PC-3 (cell line): ENCODE data around the gene ARL4D. TPM values are rescaled to one million over a fixed set of nuclear protein-coding genes. Genes with fewer than 3 reads are reported as not detected.

Source experiments
- ATAC-seq: fragments of 200-7000 bp; cut with Tn5 transposase; 2 replicates; pipeline ENCODE4 v1.9.1; 2020; ENCODE audit warnings: mild to moderate bottlenecking, moderate library complexity
- BruUV-seq: library from RNA; stranded (reverse); fragments of 400-500 nt; replicated peaks from 2 replicates; lab custom pipeline; 2021; lab: Mats Ljungman, UMichigan
- CTCF ChIA-PET: fragments of 300-600 bp; sonication (Branson Sonifier 250); formaldehyde crosslinking; loops from one replicate; lab custom pipeline; 2022; ENCODE audit warnings: antibody characterized with exemption; lab: Charles Lee
- POLR2A ChIA-PET: fragments of 300-600 bp; sonication (Branson Sonifier 250); formaldehyde crosslinking; loops from one replicate; lab custom pipeline; 2022; ENCODE audit warnings: antibody characterized with exemption; ENCODE audit not compliant: unreplicated experiment; lab: Charles Lee
- DNase-seq: peaks from one replicate; pipeline ENCODE4 v3.0.0-alpha.2; 2015
- H2AFZ ChIP-seq: fragments of 300-600 bp; sonication (generic); 2 replicates; pipeline ENCODE4 v1.6.0; 2016; ENCODE audit warnings: antibody characterized with exemption, low read length
- H3F3A ChIP-seq: fragments of 300-600 bp; sonication (generic); one replicate; pipeline ENCODE4 v1.6.0; 2017; ENCODE audit warnings: antibody characterized with exemption, low read length, control low read depth, mild to moderate bottlenecking; ENCODE audit not compliant: unreplicated experiment
- H3K27ac ChIP-seq: fragments of 300-600 bp; sonication (generic); 2 replicates; pipeline ENCODE4 v1.5.1; 2016; ENCODE audit warnings: mild to moderate bottlenecking, low read length
- H3K27me3 ChIP-seq: fragments of 300-600 bp; sonication (generic); 2 replicates; pipeline ENCODE4 v1.6.1; 2016; ENCODE audit warnings: low read length, mixed read lengths
- H3K36me3 ChIP-seq: fragments of 300-600 bp; sonication (generic); 2 replicates; pipeline ENCODE4 v1.6.1; 2016; ENCODE audit warnings: low read depth, mixed run types, low read length, mixed read lengths
- H3K4me1 ChIP-seq: fragments of 300-600 bp; sonication (generic); 2 replicates; pipeline ENCODE4 v1.5.1; 2016; ENCODE audit warnings: low read length; ENCODE audit not compliant: insufficient read depth
- H3K4me2 ChIP-seq: fragments of 300-600 bp; sonication (generic); 2 replicates; pipeline ENCODE4 v1.6.0; 2016; ENCODE audit warnings: low read length
- H3K4me3 ChIP-seq: fragments of 300-600 bp; sonication (generic); 2 replicates; pipeline ENCODE4 v1.5.1; 2016; ENCODE audit warnings: mild to moderate bottlenecking, low read length, mixed read lengths
- H3K79me2 ChIP-seq: fragments of 300-600 bp; sonication (generic); 2 replicates; pipeline ENCODE4 v1.6.1; 2017; ENCODE audit warnings: low read length, mixed read lengths
- H3K9ac ChIP-seq: fragments of 300-600 bp; sonication (generic); 2 replicates; pipeline ENCODE4 v1.6.0; 2016; ENCODE audit warnings: mild to moderate bottlenecking, low read length
- H3K9me2 ChIP-seq: fragments of 300-600 bp; sonication (generic); replicated peaks from 2 replicates; pipeline ENCODE4 v1.6.1; 2016; ENCODE audit warnings: mixed run types, low read length, mixed read lengths
- H3K9me3 ChIP-seq: fragments of 300-600 bp; sonication (generic); 2 replicates; pipeline ENCODE4 v1.6.1; 2016; ENCODE audit warnings: low read length, mixed read lengths
- H4K20me1 ChIP-seq: fragments of 300-600 bp; sonication (generic); 2 replicates; pipeline ENCODE4 v1.6.1; 2016; ENCODE audit warnings: low read length, mixed read lengths
- CTCF ChIP-seq: fragments of 300-600 bp; sonication (generic); conservative IDR thresholded peaks from 2 replicates; pipeline ENCODE4 v1.5.1; 2017; ENCODE audit warnings: antibody characterized with exemption, low read depth, mild to moderate bottlenecking, low read length
- EZH2 ChIP-seq: fragments of 300-600 bp; sonication (generic); IDR thresholded peaks from one replicate; pipeline ENCODE4 v1.6.1; 2017; ENCODE audit warnings: antibody characterized with exemption, mild to moderate bottlenecking, low read length; ENCODE audit not compliant: unreplicated experiment
- EZH2phosphoT487 ChIP-seq: fragments of 300-600 bp; sonication (generic); IDR thresholded peaks from 2 replicates; pipeline ENCODE4 v1.6.1; 2018; ENCODE audit warnings: mild to moderate bottlenecking, antibody characterized with exemption, low read length, borderline replicate concordance
- intact Hi-C: fragments of 100-400 bp; cut with micrococcal nuclease; formaldehyde crosslinking; loops from 2 replicates; pipeline ENCODE4 v1.9.0; 2023
- total RNA-seq: library from RNA; depleted of rRNA; stranded (reverse); fragments of >200 nt; gene quantifications from 2 replicates; pipeline ENCODE4 v1.2.3, GENCODE V29; 2014

Gene ARL4D
- total RNA-seq, 1 experiment from 2014 or later, result 14.3 TPM

- TF ChIP-seq EZH2 (no peak), EZH2phosphoT487 (no peak), CTCF (no peak)
- Histone ChIP-seq H3K4me2 (peak overlapping the region; percentile 42; the same call in 1 of the 2 replicates), H3K4me3 (no peak overlapping the region), H3K9ac (0 out of 2 replicates have a peak overlapping the region, but pooled peaks have one; percentile 44), H3K4me1 (peaks cover 18% of the 10 kb centered on the region), H4K20me1 (no peaks in the 10 kb centered on the region), H3K9me2 (no peaks in the 10 kb centered on the region), H3F3A (no peaks in the 10 kb centered on the region), H3K36me3 (no peaks in the 10 kb centered on the region), H2AFZ (0 out of 2 replicates have a peak overlapping the region, but pooled peaks have one; percentile 1), H3K79me2 (no peaks in the 10 kb centered on the region), H3K9me3 (no peaks in the 10 kb centered on the region), H3K27ac (peak overlapping the region; percentile 84), H3K27me3 (no peaks in the 10 kb centered on the region)
- ChIA-PET CTCF (interaction anchor here (0.7 kb wide), 1 partner anchor 10 kb away, joined by 3 read pairs; no protein-coding TSS in a partner anchor), POLR2A (interaction anchor here (0.6 kb wide), 1 partner anchor 13 kb away, joined by 4 read pairs; no protein-coding TSS in a partner anchor)
- DNase-seq (peak; percentile 82), ATAC-seq (peak; percentile 85)
- no TSS peak for BruUV-seq
- intact Hi-C loops, result no loop called here
These were observed 36.1 kb downstream of the ARL4D start for GRCh38 chr17:43434902-43435319.

- TF ChIP-seq EZH2, result no peak
- no peak for TF ChIP-seq CTCF
- no peak for TF ChIP-seq EZH2phosphoT487
- ChIA-PET CTCF (no interaction called here), POLR2A (no interaction called here)
- no peaks in the 10 kb centered on the region for H4K20me1 ChIP-seq
- H3K27me3 ChIP-seq, result no peaks in the 10 kb centered on the region
- ATAC-seq (no peak), DNase-seq (no peak)
- H3K27ac ChIP-seq, result no peak overlapping the region
- peaks cover 18% of the 10 kb centered on the region for H3K4me1 ChIP-seq
- H2AFZ ChIP-seq, result no peak overlapping the region
- intact Hi-C loops, result no loop called here
- no peaks in the 10 kb centered on the region for H3K79me2 ChIP-seq
- H3K4me3 ChIP-seq, result no peak overlapping the region
- BruUV-seq, result no TSS peak
- H3F3A ChIP-seq, result no peaks in the 10 kb centered on the region
- H3K36me3 ChIP-seq, result no peaks in the 10 kb centered on the region
- H3K9me3 ChIP-seq, result no peaks in the 10 kb centered on the region
- no peaks in the 10 kb centered on the region for H3K9me2 ChIP-seq
- H3K4me2 ChIP-seq, result no peak overlapping the region
- no peak overlapping the region for H3K9ac ChIP-seq
These were observed 39.0 kb downstream of the ARL4D start for GRCh38 chr17:43437756-43438155.

- DNase-seq (no peak), ATAC-seq (no peak)
- Histone ChIP-seq H3K9ac (no peak overlapping the region), H3K9me2 (no peaks in the 10 kb centered on the region), H3K4me2 (no peak overlapping the region), H3K27me3 (no peaks in the 10 kb centered on the region), H3K36me3 (no peaks in the 10 kb centered on the region), H3K4me1 (peaks cover 18% of the 10 kb centered on the region), H3K79me2 (no peaks in the 10 kb centered on the region), H3K9me3 (no peaks in the 10 kb centered on the region), H4K20me1 (no peaks in the 10 kb centered on the region), H2AFZ (no peak overlapping the region), H3K27ac (no peak overlapping the region), H3F3A (no peaks in the 10 kb centered on the region), H3K4me3 (no peak overlapping the region)
- ChIA-PET POLR2A (no interaction called here), CTCF (no interaction called here)
- TF ChIP-seq EZH2phosphoT487, result no peak
- no peak for TF ChIP-seq EZH2
- no peak for TF ChIP-seq CTCF
- intact Hi-C loops, result no loop called here
- no TSS peak for BruUV-seq
These were observed 39.8 kb downstream of the ARL4D start for GRCh38 chr17:43438626-43439025.
